Measurements from ENCODE around the gene BLACAT1. TPM values are rescaled to one million over a fixed set of nuclear protein-coding genes. Genes with fewer than 3 reads are reported as not detected.

Gene BLACAT1
- not detected in 2 replicates for total RNA-seq (2012; rRNA removed)

DNA sequence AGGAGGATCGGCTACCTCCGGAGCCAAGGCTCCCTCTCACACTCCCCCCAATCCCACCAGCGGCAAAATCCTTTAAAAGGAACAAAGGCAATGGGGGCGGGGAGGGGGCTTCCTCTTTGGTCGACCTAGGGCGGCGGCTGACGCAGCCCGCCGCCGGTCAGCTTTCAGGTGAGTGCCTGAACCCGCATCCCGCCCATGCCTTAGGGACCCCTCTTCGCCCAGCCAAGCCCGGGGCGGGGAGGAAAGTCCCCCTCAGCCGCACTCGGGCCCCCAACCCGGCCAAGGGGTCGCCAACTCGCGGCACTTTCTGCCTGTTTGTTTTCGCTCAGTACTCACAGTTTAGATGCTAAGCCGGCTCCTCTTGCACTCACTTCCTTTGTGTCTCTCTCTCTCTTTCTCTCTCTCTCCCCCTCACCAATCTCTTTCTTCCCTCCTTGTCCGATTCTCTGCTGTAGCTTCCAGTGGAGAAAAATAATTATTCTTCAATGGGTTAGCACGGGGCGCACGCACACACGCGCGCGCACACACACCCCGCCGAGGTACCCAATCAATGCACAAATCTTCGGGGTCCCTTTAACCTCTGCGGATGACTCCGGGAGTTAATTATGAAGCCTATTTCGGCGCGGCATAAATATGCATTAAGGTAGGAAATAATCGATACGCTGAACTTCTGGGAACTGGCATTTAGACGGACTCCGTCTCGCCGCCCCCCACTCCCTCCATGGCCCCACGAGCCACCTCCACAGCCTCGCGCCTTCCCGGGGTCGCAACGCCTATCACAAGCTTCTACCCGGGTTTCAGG lies at the start of gene BLACAT1:
TSS of gene BLACAT1 (minus strand) at position 465 of the 802 bp plus-strand sequence.
- H3K9me3 ChIP-seq (replicated peaks; ENCODE audit: low read length): no peaks in the 10 kb centered on the region
- no peaks in the 10 kb centered on the region for H3K4me1 ChIP-seq (ENCODE audit: control insufficient read depth, insufficient read depth, low read length)
- no peak within 1 kb of the TSS for H3K4me2 ChIP-seq (ENCODE audit: low read length)
- H3K9ac ChIP-seq (ENCODE audit: low read depth, low read length): no peak within 1 kb of the TSS
- peaks cover 91% of the 10 kb centered on the region for H3K27me3 ChIP-seq (ENCODE audit: control insufficient read depth, insufficient read depth, low read length)
- H3K4me3 ChIP-seq (ENCODE audit: low read length): no peak within 1 kb of the TSS
- no peaks in the 10 kb centered on the region for H3K36me3 ChIP-seq (ENCODE audit: insufficient read depth, low read length)

DNA sequence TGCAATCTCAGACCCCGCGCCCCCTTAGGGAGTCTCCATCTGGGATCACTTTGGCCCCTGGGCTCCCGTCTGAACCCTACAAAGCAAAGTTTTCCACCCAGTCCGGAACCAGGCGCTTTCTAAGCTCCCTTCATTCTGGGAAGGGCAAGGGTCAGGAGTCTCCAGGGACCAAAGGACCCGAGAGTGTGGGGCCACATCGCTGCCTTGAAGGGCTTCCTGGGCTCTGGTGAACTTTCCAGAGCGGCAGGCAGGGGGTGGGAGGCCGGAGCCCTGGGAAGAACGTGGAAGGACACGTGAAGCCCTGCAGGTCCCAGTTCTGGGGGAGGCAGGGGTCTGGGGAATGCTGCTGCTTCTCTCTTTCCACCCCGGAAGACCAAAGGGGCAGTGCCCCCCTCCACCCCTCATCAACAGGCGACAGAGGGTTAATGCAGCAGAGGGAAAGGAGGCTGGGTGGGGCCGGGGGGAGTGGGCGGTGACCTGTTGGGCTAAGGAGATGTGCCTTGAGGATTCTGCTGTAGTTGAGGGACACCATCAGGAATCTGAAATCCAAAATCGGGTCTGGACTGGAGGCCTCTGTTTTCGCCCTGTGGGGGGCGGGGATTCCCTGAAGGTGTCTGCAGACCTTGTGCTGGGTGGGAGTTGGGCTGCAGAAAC lies 49.4 kb upstream of the BLACAT1 start:
- no peaks in the 10 kb centered on the region for H3K9me3 ChIP-seq (replicated peaks; ENCODE audit: low read length)
- H3K36me3 ChIP-seq (ENCODE audit: insufficient read depth, low read length): no peaks in the 10 kb centered on the region
- peak overlapping the region; percentile 80 for H3K4me2 ChIP-seq (ENCODE audit: low read length)
- H3K4me3 ChIP-seq (ENCODE audit: low read length): peak overlapping the region; percentile 65
- peaks cover 15% of the 10 kb centered on the region for H3K4me1 ChIP-seq (ENCODE audit: control insufficient read depth, insufficient read depth, low read length)
- peaks cover 71% of the 10 kb centered on the region for H3K27me3 ChIP-seq (ENCODE audit: control insufficient read depth, insufficient read depth, low read length)
- H3K9ac ChIP-seq (ENCODE audit: low read depth, low read length): no peak overlapping the region

- peak within 1 kb of the TSS; percentile 80 for H3K4me2 ChIP-seq (ENCODE audit: low read length)
- H3K9me3 ChIP-seq (replicated peaks; ENCODE audit: low read length): no peaks in the 10 kb centered on the region
- H3K36me3 ChIP-seq (ENCODE audit: insufficient read depth, low read length): no peaks in the 10 kb centered on the region
- H3K9ac ChIP-seq (ENCODE audit: low read depth, low read length): no peak within 1 kb of the TSS
- H3K4me1 ChIP-seq (ENCODE audit: control insufficient read depth, insufficient read depth, low read length): peaks cover 15% of the 10 kb centered on the region
- H3K27me3 ChIP-seq (ENCODE audit: control insufficient read depth, insufficient read depth, low read length): peaks cover 71% of the 10 kb centered on the region
- H3K4me3 ChIP-seq (ENCODE audit: low read length): peak within 1 kb of the TSS; percentile 65
Measured at GRCh38 chr1:205504311-205505075, 48.6 kb upstream of the BLACAT1 start, which contains the start of gene CDK18. TSS of gene CDK18 (plus strand) at chr1:205504669. CDS start at chr1:205523168, 18,499 bp downstream.

DNA sequence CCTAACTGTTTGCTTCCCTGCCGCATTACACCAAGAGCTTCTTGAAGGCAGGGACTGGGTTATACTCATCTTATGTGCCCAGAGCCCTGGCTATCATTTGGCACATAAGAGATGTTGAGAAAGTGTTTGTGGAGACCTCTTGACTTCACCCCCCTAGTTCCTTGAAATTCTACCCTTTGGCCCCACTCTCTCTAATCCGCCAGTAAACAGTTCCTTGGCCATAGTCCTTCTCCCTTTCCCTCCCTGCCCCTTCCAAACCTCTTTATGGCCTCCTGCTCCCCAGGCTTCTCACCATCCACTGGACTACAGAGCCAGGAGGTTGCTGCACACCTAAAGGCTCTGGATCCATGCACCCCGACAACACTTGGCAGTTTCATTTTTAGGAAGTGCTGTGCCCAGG lies 47.1 kb upstream of the BLACAT1 start:
- Histone ChIP-seq H3K9ac (ENCODE audit: low read depth, low read length) (no peak overlapping the region), H3K4me1 (ENCODE audit: control insufficient read depth, insufficient read depth, low read length) (peaks cover 15% of the 10 kb centered on the region), H3K4me2 (ENCODE audit: low read length) (no peak overlapping the region), H3K27me3 (ENCODE audit: control insufficient read depth, insufficient read depth, low read length) (peaks cover 67% of the 10 kb centered on the region), H3K4me3 (ENCODE audit: low read length) (no peak overlapping the region), H3K9me3 (replicated peaks; ENCODE audit: low read length) (no peaks in the 10 kb centered on the region), H3K36me3 (ENCODE audit: insufficient read depth, low read length) (no peaks in the 10 kb centered on the region)

- no peaks in the 10 kb centered on the region for H3K9me3 ChIP-seq (replicated peaks; ENCODE audit: low read length)
- H3K4me1 ChIP-seq (ENCODE audit: control insufficient read depth, insufficient read depth, low read length): peaks cover 15% of the 10 kb centered on the region
- H3K9ac ChIP-seq (ENCODE audit: low read depth, low read length): no peak overlapping the region
- no peak overlapping the region for H3K4me2 ChIP-seq (ENCODE audit: low read length)
- no peak overlapping the region for H3K4me3 ChIP-seq (ENCODE audit: low read length)
- H3K27me3 ChIP-seq (ENCODE audit: control insufficient read depth, insufficient read depth, low read length): peaks cover 70% of the 10 kb centered on the region
- no peaks in the 10 kb centered on the region for H3K36me3 ChIP-seq (ENCODE audit: insufficient read depth, low read length)
Measured at GRCh38 chr1:205502111-205502810, 46.4 kb upstream of the BLACAT1 start.

DNA sequence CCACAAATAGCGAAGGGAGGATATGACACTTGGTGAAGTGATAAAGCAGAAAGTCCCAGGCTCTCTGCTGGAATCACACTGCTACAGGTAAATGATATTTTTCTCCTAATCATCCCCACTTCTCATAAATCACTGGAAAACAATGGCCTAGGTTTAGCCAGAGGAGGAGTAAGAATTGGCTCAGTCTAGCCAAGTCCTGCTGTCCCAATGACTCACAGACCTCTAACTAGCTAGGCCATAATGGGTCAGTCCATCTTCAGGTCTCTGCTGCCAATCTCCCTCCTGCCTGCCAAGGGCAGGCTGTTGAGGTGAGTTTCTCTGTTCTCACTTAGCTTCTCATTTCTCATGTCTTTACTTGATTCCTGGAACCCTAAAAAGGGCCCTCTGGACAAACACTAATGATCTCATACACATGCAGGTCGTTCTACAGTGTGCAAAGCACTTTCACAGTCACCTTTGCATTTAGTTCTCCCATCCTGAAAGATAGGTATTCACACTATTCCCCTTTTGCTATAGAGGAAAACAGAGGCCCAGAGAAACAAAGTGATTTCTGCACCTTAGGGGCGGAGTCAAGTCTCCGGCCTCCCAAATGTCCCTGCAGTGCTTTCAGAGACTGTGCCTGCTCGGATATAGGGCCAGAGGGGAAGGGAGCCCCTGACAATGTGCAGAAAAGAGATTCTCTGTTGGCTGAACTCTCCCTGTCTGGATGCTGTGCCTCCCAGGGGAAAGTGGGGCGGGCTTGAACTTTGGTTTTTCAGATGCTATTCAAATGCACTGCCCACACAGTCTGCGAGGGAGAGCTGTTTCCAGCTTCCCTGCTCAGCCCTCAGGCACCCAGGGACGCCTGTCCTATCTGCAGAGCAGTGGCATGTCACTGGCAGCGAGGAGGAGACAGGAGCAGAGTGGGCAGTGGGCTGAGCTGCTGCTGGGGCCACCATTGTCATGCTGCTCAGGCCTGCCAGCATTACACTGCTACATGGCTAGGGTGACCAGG lies 44.7 kb upstream of the BLACAT1 start:
- H3K4me2 ChIP-seq (ENCODE audit: low read length): no peak overlapping the region
- peaks cover 70% of the 10 kb centered on the region for H3K27me3 ChIP-seq (ENCODE audit: control insufficient read depth, insufficient read depth, low read length)
- H3K36me3 ChIP-seq (ENCODE audit: insufficient read depth, low read length): no peaks in the 10 kb centered on the region
- H3K9ac ChIP-seq (ENCODE audit: low read depth, low read length): no peak overlapping the region
- H3K9me3 ChIP-seq (replicated peaks; ENCODE audit: low read length): no peaks in the 10 kb centered on the region
- H3K4me3 ChIP-seq (ENCODE audit: low read length): no peak overlapping the region
- H3K4me1 ChIP-seq (ENCODE audit: control insufficient read depth, insufficient read depth, low read length): peaks cover 10% of the 10 kb centered on the region

GRCh38 chr1:205499789-205500188 lies 43.9 kb upstream of the BLACAT1 start:
- Histone ChIP-seq H3K4me1 (ENCODE audit: control insufficient read depth, insufficient read depth, low read length) (peaks cover 4% of the 10 kb centered on the region), H3K27me3 (ENCODE audit: control insufficient read depth, insufficient read depth, low read length) (peaks cover 70% of the 10 kb centered on the region), H3K9ac (ENCODE audit: low read depth, low read length) (no peak overlapping the region)

DNA sequence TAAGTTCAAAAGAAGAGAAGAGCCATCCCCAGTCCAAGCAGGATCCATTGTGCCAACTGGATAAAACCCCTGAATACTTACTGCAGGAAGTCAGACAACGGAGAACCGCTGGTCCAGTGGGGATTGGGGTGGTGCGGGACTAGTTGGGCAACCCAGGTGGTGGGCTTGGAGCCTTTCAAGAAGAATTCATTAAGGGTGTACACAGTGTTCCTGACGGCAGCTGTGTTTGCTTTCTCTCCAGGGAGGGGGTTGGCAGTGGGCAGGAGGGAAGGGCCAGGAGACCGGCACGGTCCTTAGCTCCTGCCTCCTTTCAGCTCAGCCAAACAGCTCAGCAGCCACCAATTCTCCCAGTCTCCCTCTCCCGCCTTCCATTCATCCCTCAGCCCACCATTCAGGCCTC lies 41.5 kb upstream of the BLACAT1 start:
- H3K9me3 ChIP-seq (replicated peaks; ENCODE audit: low read length): no peaks in the 10 kb centered on the region
- H3K9ac ChIP-seq (ENCODE audit: low read depth, low read length): no peak overlapping the region
- peaks cover 13% of the 10 kb centered on the region for H3K4me1 ChIP-seq (ENCODE audit: control insufficient read depth, insufficient read depth, low read length)
- no peaks in the 10 kb centered on the region for H3K36me3 ChIP-seq (ENCODE audit: insufficient read depth, low read length)
- H3K27me3 ChIP-seq (ENCODE audit: control insufficient read depth, insufficient read depth, low read length): peaks cover 60% of the 10 kb centered on the region
- H3K4me2 ChIP-seq (ENCODE audit: low read length): no peak overlapping the region
- H3K4me3 ChIP-seq (ENCODE audit: low read length): no peak overlapping the region

More at GRCh38 chr1:205499789-205500188, 43.9 kb upstream of the BLACAT1 start:
- Histone ChIP-seq H3K9me3 (replicated peaks; ENCODE audit: low read length) (no peaks in the 10 kb centered on the region), H3K36me3 (ENCODE audit: insufficient read depth, low read length) (no peaks in the 10 kb centered on the region), H3K4me2 (ENCODE audit: low read length) (no peak overlapping the region), H3K4me3 (ENCODE audit: low read length) (no peak overlapping the region)

GRCh38 chr1:205496661-205497060 lies 40.8 kb upstream of the BLACAT1 start:
- Histone ChIP-seq H3K4me3 (ENCODE audit: low read length) (no peak overlapping the region), H3K4me2 (ENCODE audit: low read length) (no peak overlapping the region), H3K9me3 (replicated peaks; ENCODE audit: low read length) (no peaks in the 10 kb centered on the region), H3K36me3 (ENCODE audit: insufficient read depth, low read length) (no peaks in the 10 kb centered on the region), H3K9ac (ENCODE audit: low read depth, low read length) (no peak overlapping the region), H3K4me1 (ENCODE audit: control insufficient read depth, insufficient read depth, low read length) (peaks cover 16% of the 10 kb centered on the region), H3K27me3 (ENCODE audit: control insufficient read depth, insufficient read depth, low read length) (peaks cover 61% of the 10 kb centered on the region)

DNA sequence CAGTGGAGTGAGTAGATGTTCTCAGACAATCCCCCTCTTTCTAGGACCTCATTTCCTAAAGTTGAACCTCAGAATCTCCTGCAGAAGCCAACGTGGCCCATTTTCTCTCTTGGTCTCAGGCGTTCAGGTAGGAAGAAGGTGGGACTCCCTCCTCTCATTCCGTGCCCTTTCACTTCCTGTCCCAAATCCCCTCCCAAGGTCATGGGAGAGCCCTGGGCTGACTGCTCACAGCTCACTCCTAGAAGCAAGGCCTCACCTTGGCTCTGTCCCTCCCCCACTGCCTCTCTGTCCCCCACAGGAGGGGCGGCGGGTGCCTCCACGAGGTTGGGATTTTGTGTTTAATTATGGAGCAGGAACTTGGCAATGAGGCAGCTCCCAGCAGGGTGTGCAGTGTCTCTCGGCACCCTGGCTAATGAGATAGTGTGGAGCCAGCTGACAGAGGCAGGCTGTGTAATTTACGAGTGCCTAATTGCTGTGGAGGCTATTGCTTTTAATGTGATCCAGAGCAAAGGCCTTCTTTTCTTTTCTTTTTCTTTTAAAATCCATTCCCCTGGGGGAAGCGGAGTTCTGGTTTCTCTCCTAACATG lies 39.5 kb upstream of the BLACAT1 start:
- no peak overlapping the region for H3K4me2 ChIP-seq (ENCODE audit: low read length)
- H3K4me3 ChIP-seq (ENCODE audit: low read length): no peak overlapping the region
- H3K36me3 ChIP-seq (ENCODE audit: insufficient read depth, low read length): no peaks in the 10 kb centered on the region
- no peaks in the 10 kb centered on the region for H3K9me3 ChIP-seq (replicated peaks; ENCODE audit: low read length)
- H3K9ac ChIP-seq (ENCODE audit: low read depth, low read length): no peak overlapping the region
- peaks cover 16% of the 10 kb centered on the region for H3K4me1 ChIP-seq (ENCODE audit: control insufficient read depth, insufficient read depth, low read length)
- peaks cover 61% of the 10 kb centered on the region for H3K27me3 ChIP-seq (ENCODE audit: control insufficient read depth, insufficient read depth, low read length)
